Measurements from ENCODE around the gene GATA2. TPM values are rescaled to one million over a fixed set of nuclear protein-coding genes. Genes with fewer than 3 reads are reported as not detected.

The GATA2 gene
- total RNA-seq, 2 experiments from 2014 or later, result 0.16 to 0.17 TPM

- Mint-ChIP-seq H3K27me3 (peaks cover 77% of the 10 kb centered on the region), H3K4me3 (peak overlapping the region; percentile 80), H3K27ac (no peak overlapping the region), H3K36me3 (ENCODE audit: low read depth) (no peaks in the 10 kb centered on the region), H3K4me1 (ENCODE audit: low read depth) (peaks cover 46% of the 10 kb centered on the region), H3K9me3 (no peaks in the 10 kb centered on the region)
- POLR2A ChIA-PET, result interaction anchor here (1.7 kb wide), 1 partner anchor 8 kb away, joined by 4 read pairs; no protein-coding TSS in a partner anchor
- Histone ChIP-seq H3K9me3 (ENCODE audit: control insufficient read depth in 1 of 2, insufficient read depth in 1 of 2, low read length in 2 of 2) (peaks cover 0 to 40% of the 10 kb centered on the region in 2 experiments), H3K27ac (ENCODE audit: low read depth in 1 of 2, low read length in 2 of 2) (no peak overlapping the region), H3K36me3 (ENCODE audit: insufficient read depth, low read length) (no peaks in the 10 kb centered on the region), H3K4me1 (ENCODE audit: insufficient read depth, low read length) (peaks cover 72% of the 10 kb centered on the region), H3K4me3 (ENCODE audit: low read length) (no peak overlapping the region), H3K27me3 (ENCODE audit: control insufficient read depth in 1 of 2, insufficient read depth in 2 of 2, low read length in 2 of 2) (peaks cover 69 to 98% of the 10 kb centered on the region in 2 experiments)
- CTCF ChIA-PET, result no interaction called here
- no peak for ATAC-seq (ENCODE audit: poor library complexity)
- peak in 1 of 14 experiments; percentile 33 for DNase-seq
- intact Hi-C loops (cut with DNase I, micrococcal nuclease), result loop anchor here (10.0 kb wide), 2 partner anchors 114 to 316 kb away; no protein-coding TSS in a partner anchor
- TF ChIP-seq CTCF (IDR thresholded peaks at IDR 0.05), result no peak
These were observed 1.9 kb downstream of the GATA2 start for GRCh38 chr3:128490915-128491690.

- Histone ChIP-seq H3K4me3 (ENCODE audit: low read length) (no peak overlapping the region), H3K4me1 (ENCODE audit: insufficient read depth, low read length) (peaks cover 72% of the 10 kb centered on the region), H3K9me3 (ENCODE audit: control insufficient read depth in 1 of 2, insufficient read depth in 1 of 2, low read length in 2 of 2) (peaks cover 0 to 45% of the 10 kb centered on the region in 2 experiments), H3K27ac (ENCODE audit: low read depth in 1 of 2, low read length in 2 of 2) (no peak overlapping the region), H3K36me3 (ENCODE audit: insufficient read depth, low read length) (no peaks in the 10 kb centered on the region), H3K27me3 (ENCODE audit: control insufficient read depth in 1 of 2, insufficient read depth in 2 of 2, low read length in 2 of 2) (peaks cover 74 to 98% of the 10 kb centered on the region in 2 experiments)
- ChIA-PET POLR2A (interaction anchor here (1.7 kb wide), 1 partner anchor 8 kb away, joined by 4 read pairs; no protein-coding TSS in a partner anchor), CTCF (no interaction called here)
- no peak for TF ChIP-seq CTCF (IDR thresholded peaks at IDR 0.05)
- Mint-ChIP-seq H3K27ac (no peak overlapping the region), H3K36me3 (ENCODE audit: low read depth) (no peaks in the 10 kb centered on the region), H3K9me3 (no peaks in the 10 kb centered on the region), H3K27me3 (peaks cover 77% of the 10 kb centered on the region), H3K4me1 (ENCODE audit: low read depth) (peaks cover 43% of the 10 kb centered on the region), H3K4me3 (peak overlapping the region; percentile 80)
- DNase-seq, result no peak
- no peak for ATAC-seq (ENCODE audit: poor library complexity)
- intact Hi-C loops (cut with DNase I, micrococcal nuclease), result loop anchor here (10.0 kb wide), 2 partner anchors 114 to 316 kb away; no protein-coding TSS in a partner anchor
These were observed 2.4 kb downstream of the GATA2 start for GRCh38 chr3:128490650-128490914.

GRCh38 chr3:128489927-128490649 is 2.9 kb downstream of the GATA2 start:
- Histone ChIP-seq H3K27me3 (ENCODE audit: control insufficient read depth in 1 of 2, insufficient read depth in 2 of 2, low read length in 2 of 2) (peaks cover 79 to 98% of the 10 kb centered on the region in 2 experiments), H3K9me3 (ENCODE audit: control insufficient read depth in 1 of 2, insufficient read depth in 1 of 2, low read length in 2 of 2) (peaks cover 0 to 46% of the 10 kb centered on the region in 2 experiments), H3K27ac (ENCODE audit: low read depth in 1 of 2, low read length in 2 of 2) (no peak overlapping the region), H3K4me3 (ENCODE audit: low read length) (peak overlapping the region; percentile 40), H3K36me3 (ENCODE audit: insufficient read depth, low read length) (no peaks in the 10 kb centered on the region), H3K4me1 (ENCODE audit: insufficient read depth, low read length) (peaks cover 72% of the 10 kb centered on the region)
- Mint-ChIP-seq H3K27me3 (peaks cover 77% of the 10 kb centered on the region), H3K4me3 (peak overlapping the region; percentile 80), H3K27ac (no peak overlapping the region), H3K4me1 (ENCODE audit: low read depth) (peaks cover 43% of the 10 kb centered on the region), H3K9me3 (no peaks in the 10 kb centered on the region), H3K36me3 (ENCODE audit: low read depth) (no peaks in the 10 kb centered on the region)
- DNase-seq, result peak in 4 of 14 experiments; percentile 15 to 39 (median 38)
- intact Hi-C loops (cut with DNase I, micrococcal nuclease), result loop anchor here (10.0 kb wide), 2 partner anchors 115 to 315 kb away; no protein-coding TSS in a partner anchor
- ChIA-PET POLR2A (no interaction called here), CTCF (interaction anchor here (1.3 kb wide), 1 partner anchor 128 kb away, joined by 3 read pairs; no protein-coding TSS in a partner anchor)
- no peak for ATAC-seq (ENCODE audit: poor library complexity)
- TF ChIP-seq CTCF (IDR thresholded peaks at IDR 0.05), result no peak

All from CD4-positive, alpha-beta T cell (primary cell).